Measurements from ENCODE around the gene PSME3.

PSME3 gene

DNA sequence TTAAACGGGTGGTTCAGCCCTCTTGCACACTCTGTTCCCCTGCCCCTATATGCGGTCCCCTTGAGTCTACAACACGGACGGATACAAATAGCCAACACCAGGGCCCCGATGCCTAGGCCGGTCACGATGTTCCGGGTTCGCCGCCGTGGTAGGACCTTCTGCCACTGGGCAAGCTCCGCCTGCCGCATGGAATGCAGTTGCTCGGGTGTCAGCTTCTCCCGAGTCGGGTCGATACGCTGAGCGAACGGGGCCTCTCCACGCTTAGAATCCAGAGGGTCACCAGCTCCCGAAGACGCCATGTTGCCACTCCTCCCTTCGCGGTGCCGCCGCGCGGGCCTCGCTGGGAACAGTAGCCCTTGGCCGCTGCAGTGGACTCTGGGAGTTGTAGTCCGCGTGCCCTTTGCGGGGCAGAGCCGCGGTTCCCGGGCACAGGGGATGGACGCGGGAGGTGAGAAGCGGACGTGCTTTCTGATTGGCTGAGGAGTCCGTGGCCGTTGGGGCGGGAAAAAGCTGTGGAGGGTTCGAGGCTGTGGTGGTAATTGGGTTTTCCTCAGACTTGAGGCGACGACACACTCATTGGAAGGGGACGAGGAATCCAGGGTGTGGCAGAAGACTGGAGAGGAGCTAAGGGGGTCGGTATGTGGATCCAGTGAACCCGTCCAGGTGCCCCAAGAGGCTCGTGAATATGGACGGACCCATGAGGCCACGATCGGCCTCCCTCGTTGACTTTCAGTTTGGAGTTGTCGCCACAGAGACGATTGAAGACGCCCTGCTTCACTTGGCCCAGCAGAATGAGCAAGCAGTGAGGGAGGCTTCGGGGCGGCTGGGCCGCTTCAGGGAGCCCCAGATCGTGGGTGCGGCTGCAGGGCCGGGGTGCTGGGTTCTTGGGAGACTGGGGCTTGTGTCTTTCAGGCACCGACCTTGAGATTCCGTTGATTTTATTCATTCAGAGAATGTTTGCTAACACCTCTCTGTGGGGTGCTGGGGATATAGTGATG, 34.5 kb upstream of the PSME3 start, which contains the start of the genes CNTD1 and COA3:
Gene CNTD1 (plus strand): TSS at position 479 of the 998 bp plus-strand sequence. CDS start 207 bp downstream, at position 686.
Gene COA3 (minus strand): TSS at position 322 of the 998 bp plus-strand sequence. CDS start 23 bp downstream, at position 299.
- TF ChIP-seq, protein P1, sequence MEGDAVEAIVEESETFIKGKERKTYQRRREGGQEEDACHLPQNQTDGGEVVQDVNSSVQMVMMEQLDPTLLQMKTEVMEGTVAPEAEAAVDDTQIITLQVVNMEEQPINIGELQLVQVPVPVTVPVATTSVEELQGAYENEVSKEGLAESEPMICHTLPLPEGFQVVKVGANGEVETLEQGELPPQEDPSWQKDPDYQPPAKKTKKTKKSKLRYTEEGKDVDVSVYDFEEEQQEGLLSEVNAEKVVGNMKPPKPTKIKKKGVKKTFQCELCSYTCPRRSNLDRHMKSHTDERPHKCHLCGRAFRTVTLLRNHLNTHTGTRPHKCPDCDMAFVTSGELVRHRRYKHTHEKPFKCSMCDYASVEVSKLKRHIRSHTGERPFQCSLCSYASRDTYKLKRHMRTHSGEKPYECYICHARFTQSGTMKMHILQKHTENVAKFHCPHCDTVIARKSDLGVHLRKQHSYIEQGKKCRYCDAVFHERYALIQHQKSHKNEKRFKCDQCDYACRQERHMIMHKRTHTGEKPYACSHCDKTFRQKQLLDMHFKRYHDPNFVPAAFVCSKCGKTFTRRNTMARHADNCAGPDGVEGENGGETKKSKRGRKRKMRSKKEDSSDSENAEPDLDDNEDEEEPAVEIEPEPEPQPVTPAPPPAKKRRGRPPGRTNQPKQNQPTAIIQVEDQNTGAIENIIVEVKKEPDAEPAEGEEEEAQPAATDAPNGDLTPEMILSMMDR (IDR thresholded peaks at IDR 0.05; ENCODE audit: insufficient read depth, low read depth, low read length, missing control alignments), result no peak
- peak within 1 kb of the TSS; percentile 85 for H3K4me3 ChIP-seq (ENCODE audit: low read length)
- DNase-seq (ENCODE audit: low read depth), result peak; percentile 83

DNA sequence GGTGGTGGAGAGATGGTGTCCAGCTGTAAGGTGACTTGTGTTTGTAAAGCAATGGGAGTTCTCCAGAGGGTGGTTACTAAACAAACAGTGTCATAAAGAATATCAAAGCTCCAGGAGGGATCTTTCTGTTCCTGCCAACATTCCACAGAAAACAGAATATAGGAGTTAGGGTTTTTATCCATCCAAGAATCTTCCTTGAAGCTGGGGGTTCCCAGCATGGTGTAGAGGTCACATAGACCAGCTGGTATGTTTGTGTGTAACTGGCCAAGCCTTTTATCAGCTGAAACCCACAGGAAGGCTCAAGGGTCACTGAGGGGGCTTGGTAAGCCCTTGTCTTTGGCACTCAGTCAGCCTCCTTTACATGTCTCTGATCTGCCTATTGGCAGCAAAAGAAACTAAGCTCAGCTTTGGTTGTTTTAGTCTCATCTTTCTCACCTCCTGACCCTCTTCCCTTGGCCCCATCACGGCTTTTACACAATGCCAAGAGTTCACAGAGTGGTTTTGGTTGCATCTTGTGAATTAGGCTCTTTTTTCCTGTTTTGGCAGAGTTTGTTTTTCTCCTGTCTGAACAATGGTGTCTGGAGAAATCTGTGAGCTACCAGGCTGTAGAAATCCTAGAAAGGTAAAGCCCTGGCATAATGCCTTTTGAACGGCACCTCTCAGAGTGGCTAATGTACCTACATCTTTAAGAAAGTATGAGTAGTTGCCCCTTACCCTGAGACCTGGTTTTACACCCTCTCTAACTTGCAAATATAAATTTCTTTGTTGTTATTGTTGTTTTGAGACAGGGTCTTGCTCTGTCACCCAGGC, 29.9 kb upstream of the PSME3 start:
- no peak overlapping the region for H3K4me3 ChIP-seq (ENCODE audit: low read length)
- DNase-seq (ENCODE audit: low read depth), result no peak
- TF ChIP-seq, protein P1 (IDR thresholded peaks at IDR 0.05; ENCODE audit: insufficient read depth, low read depth, low read length, missing control alignments), result no peak

DNA sequence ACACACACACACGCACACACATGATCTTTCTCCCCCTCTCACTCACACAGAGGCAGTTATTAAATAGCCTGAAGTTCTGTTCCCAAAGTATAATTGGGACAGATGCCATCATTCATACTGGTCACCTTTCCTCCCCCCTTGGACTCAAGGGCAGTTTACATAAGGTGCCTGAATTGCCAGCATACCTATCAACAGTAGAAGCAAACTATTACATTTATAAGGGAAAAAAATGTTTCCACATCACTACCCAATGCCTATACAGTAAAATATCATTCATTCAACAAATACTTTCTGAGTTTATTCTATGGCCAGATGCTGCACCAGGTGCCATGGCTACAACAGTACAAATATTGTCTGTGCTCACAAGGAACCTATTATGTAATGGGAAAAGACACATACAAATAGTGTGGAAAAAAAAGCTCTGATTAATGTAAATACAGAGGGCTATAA, 28.3 kb upstream of the PSME3 start:
- H3K4me3 ChIP-seq (ENCODE audit: low read length), result no peak overlapping the region
- TF ChIP-seq, protein P1 (IDR thresholded peaks at IDR 0.05; ENCODE audit: insufficient read depth, low read depth, low read length, missing control alignments), result no peak
- no peak for DNase-seq (ENCODE audit: low read depth)

DNA sequence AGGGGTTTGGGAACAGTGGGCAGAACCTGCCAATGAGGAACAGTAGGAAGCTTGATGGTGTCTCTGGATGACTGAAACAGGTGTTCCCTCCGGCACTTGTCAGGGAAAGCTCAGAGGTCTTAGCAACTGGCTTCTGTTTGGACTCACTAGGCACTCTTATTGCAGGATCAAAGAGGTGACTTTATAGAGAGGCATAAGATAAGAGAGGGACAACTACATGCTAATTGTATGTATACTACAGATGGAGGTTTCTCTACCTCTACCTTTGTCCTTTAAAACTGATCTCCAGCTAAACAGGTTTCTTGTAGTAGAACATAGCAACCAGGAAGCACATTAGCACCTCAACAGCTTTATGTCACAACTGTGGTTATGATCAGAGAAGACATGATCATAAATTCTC, 26.9 kb upstream of the PSME3 start:
- DNase-seq (ENCODE audit: low read depth), result no peak
- TF ChIP-seq, protein P1 (IDR thresholded peaks at IDR 0.05; ENCODE audit: insufficient read depth, low read depth, low read length, missing control alignments), result no peak
- H3K4me3 ChIP-seq (ENCODE audit: low read length), result no peak overlapping the region

DNA sequence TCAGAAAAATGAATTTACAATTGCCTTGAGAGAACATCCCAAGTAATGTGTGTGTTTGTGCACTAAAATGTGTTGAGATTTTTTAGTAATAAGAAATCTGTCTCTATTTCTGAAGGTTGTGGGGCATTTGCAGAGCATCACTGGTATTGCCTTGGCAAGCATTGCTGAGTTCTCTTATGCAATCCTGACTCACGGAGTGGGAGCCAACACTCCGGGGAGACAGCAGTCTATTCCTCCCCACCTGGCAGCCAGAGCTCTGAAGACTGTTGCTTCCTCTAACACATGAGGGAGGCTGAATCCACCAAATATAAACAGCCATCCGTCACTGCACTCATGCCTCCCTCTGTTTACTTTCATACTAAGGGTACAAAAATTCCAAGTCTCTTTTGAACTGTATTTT, 23.9 kb upstream of the PSME3 start:
- TF ChIP-seq, protein P1 (IDR thresholded peaks at IDR 0.05; ENCODE audit: insufficient read depth, low read depth, low read length, missing control alignments), result no peak
- no peak overlapping the region for H3K4me3 ChIP-seq (ENCODE audit: low read length)
- peak; percentile 83 for DNase-seq (ENCODE audit: low read depth)

DNA sequence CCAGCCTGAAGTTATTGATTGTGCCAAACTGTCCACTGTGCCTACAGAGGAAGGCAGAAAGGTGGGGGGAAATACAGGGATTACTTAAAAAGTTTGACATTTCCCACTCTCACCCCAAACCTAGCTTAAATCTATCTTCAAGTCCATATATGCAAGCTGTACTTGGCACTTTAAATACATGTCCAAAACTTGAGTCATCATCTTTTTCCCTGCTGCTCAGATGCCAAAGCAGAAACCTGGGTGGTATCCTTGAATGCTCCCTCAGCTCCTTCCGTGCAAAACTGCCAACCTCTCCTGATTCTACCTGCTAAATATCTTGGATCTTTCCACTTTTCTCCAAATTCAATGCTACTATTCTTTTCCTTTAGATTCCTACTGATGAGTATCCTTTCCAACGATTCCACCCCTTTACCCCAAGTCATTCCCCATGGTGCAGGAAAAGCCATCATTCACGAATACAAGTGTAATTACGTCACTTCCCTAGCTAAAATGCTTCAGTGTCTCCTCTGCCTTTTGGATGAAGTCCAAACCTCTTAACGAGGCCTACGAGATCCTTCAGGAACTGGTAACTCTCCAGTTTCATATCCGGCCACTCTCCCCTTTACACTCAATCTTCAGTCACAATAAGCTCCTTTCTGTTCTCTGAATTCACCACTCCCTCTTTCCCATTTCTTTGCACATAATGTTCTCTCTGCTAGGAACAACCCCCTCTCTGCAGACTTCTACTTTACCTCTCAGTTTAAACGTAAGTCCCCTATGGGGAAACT, 18.4 kb upstream of the PSME3 start:
- no peak overlapping the region for H3K4me3 ChIP-seq (ENCODE audit: low read length)
- TF ChIP-seq, protein P1 (IDR thresholded peaks at IDR 0.05; ENCODE audit: insufficient read depth, low read depth, low read length, missing control alignments), result no peak
- peak; percentile 59 for DNase-seq (ENCODE audit: low read depth)
